Measurements from ENCODE around the gene RWDD4.

Gene RWDD4

DNA sequence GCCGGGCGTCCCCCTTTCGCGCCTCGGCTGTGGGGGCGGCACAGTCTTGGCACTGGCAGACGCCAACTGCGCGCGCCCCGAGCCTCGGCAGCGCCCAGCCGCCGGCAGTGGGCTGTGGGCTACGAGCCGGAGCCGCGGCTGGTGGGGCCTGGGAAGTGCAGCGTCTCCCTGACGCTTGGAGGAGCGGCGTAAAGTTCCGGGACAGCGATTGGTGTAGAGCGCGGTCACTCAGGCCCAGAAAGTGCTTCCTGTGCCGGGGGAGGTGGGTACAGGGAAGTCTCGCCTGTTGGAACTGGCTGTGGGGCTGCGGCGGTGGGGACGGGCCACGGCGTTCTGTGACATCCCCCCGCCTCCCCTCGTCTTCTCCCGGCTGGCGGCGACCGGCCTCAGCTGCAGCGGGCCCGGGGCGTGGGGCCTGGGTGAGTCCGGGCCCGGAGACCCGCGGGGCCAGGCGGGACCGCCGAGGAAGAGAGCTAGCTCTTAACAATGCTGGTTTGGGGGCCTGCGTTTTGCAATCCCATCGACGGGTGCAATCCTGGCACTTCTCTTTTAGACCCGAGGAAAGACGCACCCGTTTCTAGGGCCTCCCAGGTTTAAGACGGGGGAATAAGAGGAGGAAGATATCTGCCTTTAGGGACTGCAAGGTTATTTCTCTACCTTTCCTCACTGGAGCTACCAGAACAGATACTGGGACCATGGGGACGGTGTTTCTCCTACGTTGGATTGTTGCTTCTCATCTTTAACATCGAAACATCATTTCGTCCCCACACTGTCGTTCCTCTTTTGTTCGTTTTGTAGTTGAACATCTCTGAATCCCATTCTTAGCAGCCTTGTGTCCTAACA is at the start of gene RWDD4, which contains the start of gene TRAPPC11:
Gene RWDD4, minus strand, starts transcription at position 157 of the 843 bp plus-strand sequence. CDS start 233 bp downstream, outside the sequence.
Gene TRAPPC11, plus strand, starts transcription at position 265 of the 843 bp plus-strand sequence. CDS start 4,575 bp downstream, outside the sequence.
- peak; percentile 98 for DNase-seq
- TF ChIP-seq GATA1 (IDR thresholded peaks at IDR 0.05; ENCODE audit: low read depth, low read length) (no peak), POLR2A (IDR thresholded peaks at IDR 0.05; ENCODE audit: low read length) (peak; percentile 90)

DNA sequence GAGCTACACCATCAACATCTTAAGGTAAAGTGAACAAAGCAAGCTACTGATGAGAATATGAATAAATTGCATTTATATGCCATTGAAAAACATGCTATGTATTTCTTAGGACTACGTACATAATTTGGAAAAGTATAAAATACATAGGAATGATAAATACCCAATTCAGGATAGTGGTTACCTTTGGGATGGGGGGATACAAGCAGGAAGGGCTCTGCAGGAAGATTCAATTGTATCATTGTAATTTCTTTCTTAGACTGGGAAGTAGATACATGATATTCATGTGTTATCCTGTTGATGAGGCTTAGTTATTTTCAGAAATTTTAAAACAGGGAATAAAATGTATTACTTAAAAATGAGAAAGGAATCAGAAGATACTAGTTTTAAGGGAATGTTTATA is 43.5 kb upstream of the RWDD4 start:
- DNase-seq, result no peak
- TF ChIP-seq GATA1 (IDR thresholded peaks at IDR 0.05; ENCODE audit: low read depth, low read length) (no peak), POLR2A (IDR thresholded peaks at IDR 0.05; ENCODE audit: low read length) (no peak)

DNA sequence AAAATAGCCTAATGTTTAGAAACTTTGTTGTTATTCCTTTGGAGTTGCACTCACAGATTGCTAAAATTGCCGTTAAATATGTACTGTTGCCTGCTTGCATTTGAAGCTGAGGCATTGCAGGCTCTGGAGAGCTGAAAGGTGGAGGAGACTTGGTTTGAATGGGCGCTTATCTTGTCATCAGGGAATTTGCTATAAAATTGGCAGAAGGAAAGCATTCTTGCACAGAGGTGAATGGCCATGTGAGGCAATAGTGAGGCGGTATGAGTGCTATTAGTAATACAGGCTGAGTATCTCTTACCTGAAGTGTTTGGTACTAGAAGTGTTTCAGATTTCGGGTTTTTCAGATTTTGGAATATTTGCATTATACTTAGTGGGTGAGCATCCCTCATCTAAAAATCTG is 41.4 kb upstream of the RWDD4 start:
- TF ChIP-seq POLR2A (IDR thresholded peaks at IDR 0.05; ENCODE audit: low read length), result no peak
- no peak for TF ChIP-seq GATA1 (IDR thresholded peaks at IDR 0.05; ENCODE audit: low read depth, low read length)
- DNase-seq, result no peak

DNA sequence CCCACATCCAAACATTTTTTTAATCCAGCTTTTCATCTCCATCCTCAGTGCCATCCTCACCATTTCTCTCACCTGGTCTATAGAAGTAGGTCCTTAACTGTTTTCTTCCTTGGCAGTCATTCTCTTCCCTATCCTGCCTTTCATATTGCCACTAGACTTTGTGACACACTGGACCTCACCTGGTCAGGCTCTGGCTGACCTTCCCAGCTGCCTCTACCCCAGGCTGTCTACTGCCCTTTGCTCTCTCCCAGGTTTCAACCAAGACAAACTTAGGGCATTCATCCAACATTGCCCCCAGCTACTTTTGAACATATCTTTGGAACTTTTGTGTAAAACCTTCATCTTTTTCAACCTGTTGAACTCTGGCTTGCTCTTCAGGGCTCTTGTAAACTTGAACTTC is 39.9 kb upstream of the RWDD4 start:
- TF ChIP-seq GATA1 (IDR thresholded peaks at IDR 0.05; ENCODE audit: low read depth, low read length) (no peak), POLR2A (IDR thresholded peaks at IDR 0.05; ENCODE audit: low read length) (no peak)
- DNase-seq, result no peak

DNA sequence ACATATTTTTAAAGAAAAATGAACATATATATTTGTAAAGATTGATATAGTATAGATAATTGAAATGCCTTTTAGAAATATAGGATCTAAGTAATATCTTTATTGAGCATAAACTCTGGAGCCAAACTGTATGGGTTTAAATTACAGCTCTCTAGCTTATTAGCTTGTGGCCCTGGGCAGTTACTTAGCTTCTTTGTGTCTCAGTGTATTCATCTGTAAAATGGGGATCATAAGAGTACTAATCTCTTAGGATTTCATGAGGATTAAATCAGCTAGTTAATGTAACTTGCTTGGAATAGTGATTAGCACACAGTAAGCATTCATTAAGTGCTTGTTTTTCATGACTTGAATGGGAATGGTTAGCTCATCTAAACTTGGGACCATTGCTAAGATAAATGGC is 32.9 kb upstream of the RWDD4 start:
- no peak for TF ChIP-seq GATA1 (IDR thresholded peaks at IDR 0.05; ENCODE audit: low read depth, low read length)
- TF ChIP-seq POLR2A (IDR thresholded peaks at IDR 0.05; ENCODE audit: low read length), result no peak
- DNase-seq, result no peak

DNA sequence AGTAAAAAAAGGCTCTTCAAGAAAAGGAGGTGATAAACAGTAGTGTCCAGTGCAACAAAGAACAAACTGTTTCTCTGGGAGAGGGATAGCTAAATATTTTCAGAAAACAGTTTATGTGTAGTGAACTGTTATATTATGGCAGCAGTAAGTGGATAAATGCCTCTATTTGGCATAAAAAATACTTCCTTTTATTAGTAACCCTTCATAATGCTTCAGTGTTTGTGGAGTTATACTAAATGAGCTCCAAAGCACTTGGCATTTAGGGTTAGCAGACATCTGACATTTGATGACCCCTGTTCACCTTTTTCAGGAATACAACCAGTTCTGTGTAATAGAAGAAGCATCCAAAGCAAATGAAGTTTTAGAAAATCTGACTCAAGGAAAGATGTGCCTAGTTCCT is 32.0 kb upstream of the RWDD4 start:
- TF ChIP-seq POLR2A (IDR thresholded peaks at IDR 0.05; ENCODE audit: low read length), result no peak
- TF ChIP-seq GATA1 (IDR thresholded peaks at IDR 0.05; ENCODE audit: low read depth, low read length), result no peak
- DNase-seq, result no peak

DNA sequence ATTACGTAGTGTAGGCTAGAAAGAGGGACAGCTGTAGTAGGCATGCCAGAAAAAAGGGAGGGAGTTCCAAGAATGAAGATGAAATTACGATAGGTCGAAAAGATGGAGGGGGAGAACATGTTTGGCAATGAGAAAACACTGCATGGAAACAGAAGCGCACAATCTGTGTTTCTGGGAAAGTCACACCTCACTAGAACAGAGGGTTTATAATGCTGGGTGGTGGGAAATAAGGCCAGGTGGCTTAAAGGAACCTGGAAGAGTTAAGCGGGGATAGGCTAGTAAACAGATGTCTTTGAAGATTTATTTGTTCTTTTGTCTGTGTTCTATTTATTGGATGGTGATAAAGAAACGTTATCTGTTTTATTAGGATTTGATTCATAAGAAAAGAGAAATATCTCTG is 29.2 kb upstream of the RWDD4 start:
- no peak for TF ChIP-seq POLR2A (IDR thresholded peaks at IDR 0.05; ENCODE audit: low read length)
- TF ChIP-seq GATA1 (IDR thresholded peaks at IDR 0.05; ENCODE audit: low read depth, low read length), result no peak
- no peak for DNase-seq

DNA sequence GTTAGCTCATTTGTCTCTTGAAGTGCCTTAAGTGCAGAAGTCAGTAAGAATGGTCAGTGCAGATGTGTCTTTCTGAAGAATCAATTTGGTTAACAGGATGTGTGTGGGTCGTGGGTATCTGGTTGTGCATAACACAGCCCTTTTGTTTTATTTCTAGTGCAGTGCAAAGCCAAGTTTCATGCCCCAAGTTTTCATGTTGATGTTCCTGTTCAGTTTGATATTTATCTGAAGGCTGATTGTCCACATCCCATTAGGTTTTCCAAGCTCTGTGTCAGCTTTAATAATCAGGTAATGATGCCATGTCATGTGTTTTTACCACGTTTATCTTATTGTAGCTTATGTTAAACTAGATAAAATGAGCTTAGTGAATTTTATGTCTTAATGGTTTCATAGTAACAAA is 27.5 kb upstream of the RWDD4 start:
- TF ChIP-seq GATA1 (IDR thresholded peaks at IDR 0.05; ENCODE audit: low read depth, low read length), result no peak
- no peak for TF ChIP-seq POLR2A (IDR thresholded peaks at IDR 0.05; ENCODE audit: low read length)
- no peak for DNase-seq

DNA sequence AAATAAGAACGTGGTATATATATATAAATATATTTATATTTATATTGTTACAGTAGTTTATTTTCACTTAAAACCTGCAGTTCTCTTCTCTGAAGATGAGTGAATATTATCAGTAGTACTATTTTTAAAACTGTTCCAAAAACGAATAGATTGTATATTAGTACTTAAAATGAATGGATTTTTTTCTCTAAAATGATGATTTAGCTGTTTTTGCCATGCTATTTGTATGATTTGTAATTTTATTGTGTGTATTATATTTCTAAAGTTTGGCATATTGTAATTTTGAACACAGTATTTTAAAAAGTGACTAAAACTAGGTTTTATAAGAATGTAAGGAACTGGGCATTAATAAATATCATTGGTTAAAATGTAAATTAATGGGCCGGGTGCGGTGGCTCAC is 22.1 kb upstream of the RWDD4 start:
- TF ChIP-seq GATA1 (IDR thresholded peaks at IDR 0.05; ENCODE audit: low read depth, low read length) (no peak), POLR2A (IDR thresholded peaks at IDR 0.05; ENCODE audit: low read length) (no peak)
- no peak for DNase-seq

DNA sequence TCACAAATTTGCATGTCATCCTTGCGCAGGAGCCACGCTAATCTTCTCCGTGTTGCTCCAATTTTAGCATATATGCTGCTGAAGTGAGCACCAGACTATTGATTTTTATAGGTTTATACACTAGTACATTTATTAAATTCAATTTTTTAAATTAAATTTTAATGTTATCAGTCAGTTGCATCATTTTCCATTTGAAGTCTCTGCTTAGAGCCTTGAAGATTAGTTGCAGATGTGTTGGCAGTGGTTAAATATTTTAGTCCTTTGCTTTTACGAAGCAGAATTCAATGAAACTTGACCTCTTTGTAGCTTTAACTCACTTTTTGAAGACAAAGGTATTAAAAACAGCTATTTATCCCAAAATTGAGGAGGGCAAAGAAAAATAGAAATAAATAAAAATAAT is 16.6 kb upstream of the RWDD4 start:
- no peak for DNase-seq
- TF ChIP-seq POLR2A (IDR thresholded peaks at IDR 0.05; ENCODE audit: low read length), result no peak
- TF ChIP-seq GATA1 (IDR thresholded peaks at IDR 0.05; ENCODE audit: low read depth, low read length), result no peak

DNA sequence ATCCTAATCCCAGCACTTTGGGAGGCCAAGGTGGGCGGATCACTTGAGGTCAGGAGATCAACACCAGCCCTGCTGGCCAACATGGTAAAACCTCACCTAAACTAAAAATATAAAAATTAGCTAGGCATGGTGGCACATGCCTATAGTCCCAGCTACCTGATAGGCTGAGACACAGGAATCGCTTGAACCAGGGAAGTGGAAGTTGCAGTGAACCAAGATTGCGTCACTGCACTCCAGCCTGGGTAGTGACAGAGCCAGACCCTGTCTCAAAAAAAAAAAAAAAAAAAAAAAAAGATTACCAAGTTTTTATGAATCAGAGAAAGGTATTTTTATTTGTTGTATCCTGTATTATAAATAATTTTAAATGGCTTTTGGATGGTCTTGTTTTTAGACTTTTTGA is 15.2 kb upstream of the RWDD4 start:
- TF ChIP-seq POLR2A (IDR thresholded peaks at IDR 0.05; ENCODE audit: low read length) (no peak), GATA1 (IDR thresholded peaks at IDR 0.05; ENCODE audit: low read depth, low read length) (no peak)
- no peak for DNase-seq

DNA sequence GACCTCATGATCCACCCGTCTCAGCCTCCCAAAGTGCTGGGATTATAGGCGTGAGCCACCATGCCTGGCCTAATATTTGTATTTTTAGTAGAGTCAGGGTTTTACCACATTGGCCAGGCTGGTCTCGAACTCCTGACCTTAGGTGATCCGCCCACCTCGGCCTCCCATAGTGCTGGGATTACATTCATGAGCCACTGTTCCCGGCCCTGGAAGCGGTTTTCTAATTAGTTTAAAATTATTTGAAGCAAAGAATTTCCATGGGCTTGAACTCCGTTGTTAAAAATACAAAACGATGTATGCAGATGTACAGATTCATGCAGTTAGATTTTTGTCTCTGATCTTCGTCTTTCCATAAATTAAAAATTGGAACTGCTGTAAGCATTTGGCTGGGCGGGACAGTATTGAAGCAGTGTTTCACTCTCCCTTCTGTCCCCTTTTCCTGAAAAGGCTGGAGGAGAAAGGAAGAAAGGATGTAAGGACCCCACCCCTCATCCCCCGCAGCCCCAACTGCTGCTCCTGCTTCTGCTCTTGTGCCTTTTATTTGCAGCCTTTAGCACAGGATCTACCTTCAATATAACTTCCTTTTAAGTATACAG is 12.1 kb upstream of the RWDD4 start:
- no peak for DNase-seq
- TF ChIP-seq POLR2A (IDR thresholded peaks at IDR 0.05; ENCODE audit: low read length), result no peak
- TF ChIP-seq GATA1 (IDR thresholded peaks at IDR 0.05; ENCODE audit: low read depth, low read length), result no peak

DNA sequence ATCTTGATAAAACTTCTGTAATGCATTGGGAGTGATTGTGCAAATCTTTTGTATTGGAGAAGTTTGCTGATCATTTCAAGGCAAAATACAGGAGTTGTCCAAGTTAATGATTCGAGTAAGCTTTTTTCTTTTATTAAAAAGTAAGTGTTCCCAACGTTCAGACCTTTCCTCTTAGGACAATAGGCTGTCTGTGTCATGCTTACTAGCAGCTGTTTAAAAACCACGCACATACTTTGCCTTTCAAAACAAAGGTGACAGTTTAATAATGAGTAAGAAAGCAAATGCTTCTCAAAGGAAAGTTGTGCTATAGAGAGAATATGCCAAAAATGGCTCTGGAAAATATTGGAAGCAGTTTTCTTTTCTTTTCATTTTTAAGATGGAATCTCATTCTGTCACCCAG is 11.3 kb upstream of the RWDD4 start:
- no peak for TF ChIP-seq GATA1 (IDR thresholded peaks at IDR 0.05; ENCODE audit: low read depth, low read length)
- no peak for TF ChIP-seq POLR2A (IDR thresholded peaks at IDR 0.05; ENCODE audit: low read length)
- DNase-seq, result no peak

DNA sequence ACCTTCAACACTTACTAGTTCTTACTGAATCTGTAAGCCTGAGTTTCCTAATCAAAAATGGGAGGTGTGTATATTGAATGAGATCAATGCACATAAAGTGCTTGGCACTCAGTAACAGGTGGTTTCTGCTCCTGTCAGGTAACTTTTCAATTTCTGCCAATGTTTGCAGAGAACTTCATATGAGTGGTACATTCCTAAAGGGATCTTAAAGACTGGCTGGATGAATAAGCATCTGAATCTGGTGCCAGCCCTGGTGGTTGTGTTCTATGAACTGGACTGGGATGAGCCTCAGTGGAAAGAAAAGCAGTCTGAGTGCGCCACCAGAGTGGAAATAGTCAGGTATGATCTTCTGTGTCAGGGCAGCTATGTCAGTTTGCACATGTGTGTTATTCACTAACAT is 7.1 kb upstream of the RWDD4 start:
- TF ChIP-seq POLR2A (IDR thresholded peaks at IDR 0.05; ENCODE audit: low read length) (no peak), GATA1 (IDR thresholded peaks at IDR 0.05; ENCODE audit: low read depth, low read length) (no peak)
- no peak for DNase-seq

DNA sequence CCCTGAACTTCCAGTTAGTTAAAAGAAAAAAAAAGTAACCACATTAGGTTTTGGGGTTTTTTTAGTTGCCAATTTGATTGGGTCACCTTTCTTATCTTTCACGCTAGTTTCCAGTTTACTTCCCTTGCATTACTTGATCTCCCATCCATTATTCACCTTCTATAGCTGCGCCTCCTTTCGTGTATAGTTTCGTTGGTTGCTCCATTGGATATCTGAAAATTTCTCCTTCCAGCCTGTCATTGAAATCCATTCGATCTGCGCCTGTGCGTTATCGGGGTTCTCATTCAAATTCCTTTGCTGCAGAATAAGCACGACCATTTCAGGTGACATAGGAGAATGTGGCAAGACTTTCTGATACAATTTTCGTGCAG is 872 bp upstream of the RWDD4 start:
- DNase-seq, result peak; percentile 49 to 66
- TF ChIP-seq GATA1 (IDR thresholded peaks at IDR 0.05; ENCODE audit: low read depth, low read length), result no peak
- no peak for TF ChIP-seq POLR2A (IDR thresholded peaks at IDR 0.05; ENCODE audit: low read length)

All from erythroblast (primary cell).